ENCODE measurements around the gene SLC35G6. TPM values are rescaled to one million over a fixed set of nuclear protein-coding genes. Genes with fewer than 3 reads are reported as not detected.

The SLC35G6 gene
- total RNA-seq, 3 donors from 2014 or later (not counting 1 experiment from before 2014, with no cell fraction given): not detected

GRCh38 chr17:7530023-7530900, 49.0 kb downstream of the SLC35G6 start:
- no peaks in the 10 kb centered on the region for H3K4me1 Mint-ChIP-seq

More at GRCh38 chr17:7530023-7530900, 49.0 kb downstream of the SLC35G6 start:
- Histone ChIP-seq H3K27ac (ENCODE audit: low read length) (no peak overlapping the region), H3K27me3 (ENCODE audit: control insufficient read depth, insufficient read depth, low read length) (no peaks in the 10 kb centered on the region), H3K36me3 (ENCODE audit: control insufficient read depth, insufficient read depth, low read length) (no peaks in the 10 kb centered on the region), H3K9me3 (ENCODE audit: control insufficient read depth, insufficient read depth, low read length) (peaks cover 12% of the 10 kb centered on the region), H3K4me1 (ENCODE audit: control insufficient read depth, insufficient read depth, low read length) (no peaks in the 10 kb centered on the region), H3K4me3 (ENCODE audit: low read length) (no peak overlapping the region)
- intact Hi-C loops (cut with micrococcal nuclease): no loop called here
- no peaks in the 10 kb centered on the region for H3K27me3 Mint-ChIP-seq (ENCODE audit: low read depth in 2 of 2)
- peaks cover 2 to 3% of the 10 kb centered on the region in 2 donors for H3K9me3 Mint-ChIP-seq
- DNase-seq (no peak), ATAC-seq (no peak)
- H3K4me3 Mint-ChIP-seq: no peak overlapping the region
- peaks cover 9% of the 10 kb centered on the region for H3K36me3 Mint-ChIP-seq
- no peak overlapping the region for H3K27ac Mint-ChIP-seq
- WGBS (ENCODE audit: insufficient coverage): 98% methylated on average over 3 of the region's 6 CpGs
- TF ChIP-seq CTCF (IDR thresholded peaks at IDR 0.05): no peak

Other genes with a start within 250 kb of the SLC35G6 start
- 10 to 100 TPM; 46.5 to 66.6 (median 61.5) TPM for gene DVL2, start 246.9 kb upstream of the SLC35G6 start, total RNA-seq
- gene PHF23, start 242.0 kb upstream of the SLC35G6 start, total RNA-seq: 10 to 100 TPM; 19.3 to 32.3 (median 20.8) TPM
- 100 to 1,000 TPM; 256 to 277 (median 276) TPM for gene GABARAP, start 239.0 kb upstream of the SLC35G6 start, total RNA-seq
- gene CTDNEP1, start 229.7 kb upstream of the SLC35G6 start, total RNA-seq: 100 to 1,000 TPM; 127 to 139 (median 131) TPM
- gene ELP5, start 229.2 kb upstream of the SLC35G6 start, total RNA-seq: 10 to 100 TPM; 30.1 to 38.5 (median 30.3) TPM
- gene CLDN7, start 219.0 kb upstream of the SLC35G6 start, total RNA-seq: 1 to 10 TPM in 2 of 3 donors, under 1 TPM in 1; 0.99 to 1.8 (median 1.7) TPM
- not detected for gene SLC2A4, start 199.7 kb upstream of the SLC35G6 start, total RNA-seq
- under 1 TPM in 1 of 3 donors, not detected in 2; 0.05 TPM for gene YBX2, start 186.8 kb upstream of the SLC35G6 start, total RNA-seq
- gene EIF5A, start 173.8 kb upstream of the SLC35G6 start, total RNA-seq: 100 to 1,000 TPM; 483 to 608 (median 492) TPM
- gene GPS2, start 166.1 kb upstream of the SLC35G6 start, total RNA-seq: 100 to 1,000 TPM; 132 to 146 (median 133) TPM
- 10 to 100 TPM; 48.9 to 57.9 (median 51.4) TPM for gene NEURL4, start 152.1 kb upstream of the SLC35G6 start, total RNA-seq
- gene ACAP1, start 144.9 kb upstream of the SLC35G6 start, total RNA-seq: 100 to 1,000 TPM; 526 to 590 (median 540) TPM
- gene KCTD11, start 129.3 kb upstream of the SLC35G6 start, total RNA-seq: 1 to 10 TPM; 5.6 to 9.7 (median 8.3) TPM
- gene TMEM95, start 126.3 kb upstream of the SLC35G6 start, total RNA-seq: not detected
- 1 to 10 TPM in 1 of 3 donors, under 1 TPM in 2; 0.18 to 1.7 (median 0.73) TPM for gene TNK1, start 100.4 kb upstream of the SLC35G6 start, total RNA-seq
- gene PLSCR3, start 86.9 kb upstream of the SLC35G6 start, total RNA-seq: 10 to 100 TPM; 38.2 to 57.8 (median 47.0) TPM
- gene TMEM256, start 77.3 kb upstream of the SLC35G6 start, total RNA-seq: 10 to 100 TPM; 31.8 to 35.9 (median 34.2) TPM
- 1 to 10 TPM; 2.8 to 3.4 (median 3.1) TPM for gene NLGN2, start 73.6 kb upstream of the SLC35G6 start, total RNA-seq
- not detected for gene SPEM1, start 61.1 kb upstream of the SLC35G6 start, total RNA-seq
- not detected for gene SPEM2, start 55.8 kb upstream of the SLC35G6 start, total RNA-seq
- not detected for gene SPEM3, start 52.6 kb upstream of the SLC35G6 start, total RNA-seq
- 1 to 10 TPM; 5.1 to 8.6 (median 7.0) TPM for gene TMEM102, start 46.0 kb upstream of the SLC35G6 start, total RNA-seq
- 1 to 10 TPM; 1.2 to 4.2 (median 1.9) TPM for gene FGF11, start 41.9 kb upstream of the SLC35G6 start, total RNA-seq
- 10 to 100 TPM in 2 of 3 donors, 1 to 10 TPM in 1; 9.8 to 10.4 (median 10.2) TPM for gene CHRNB1, start 36.4 kb upstream of the SLC35G6 start, total RNA-seq
- 10 to 100 TPM; 64.0 to 72.5 (median 68.4) TPM for gene ZBTB4, start 1.8 kb upstream of the SLC35G6 start, total RNA-seq
- gene POLR2A, start 2.9 kb downstream of the SLC35G6 start, total RNA-seq: 100 to 1,000 TPM; 515 to 879 (median 524) TPM
- 10 to 100 TPM; 49.1 to 62.6 (median 60.3) TPM for gene TNFSF12, start 67.6 kb downstream of the SLC35G6 start, total RNA-seq
- 10 to 100 TPM in 1 of 3 donors, 1 to 10 TPM in 2; 2.7 to 11.1 (median 2.7) TPM for gene TNFSF13, start 77.3 kb downstream of the SLC35G6 start, total RNA-seq
- gene SENP3, start 80.5 kb downstream of the SLC35G6 start, total RNA-seq: 10 to 100 TPM; 36.9 to 42.3 (median 39.1) TPM
- gene CD68, start 98.2 kb downstream of the SLC35G6 start, total RNA-seq: 10 to 100 TPM in 2 of 3 donors, 1 to 10 TPM in 1; 1.4 to 24.7 (median 13.0) TPM
- gene MPDU1, start 102.4 kb downstream of the SLC35G6 start, total RNA-seq: 10 to 100 TPM; 26.3 to 29.2 (median 27.1) TPM
- under 1 TPM in 1 of 3 donors, not detected in 2; 0.27 TPM for gene SOX15, start 108.6 kb downstream of the SLC35G6 start, total RNA-seq
- gene FXR2, start 133.5 kb downstream of the SLC35G6 start, total RNA-seq: 10 to 100 TPM; 23.7 to 40.2 (median 29.5) TPM
- 10 to 100 TPM; 63.0 to 71.6 (median 70.1) TPM for gene SAT2, start 146.4 kb downstream of the SLC35G6 start, total RNA-seq
- gene SHBG, start 148.7 kb downstream of the SLC35G6 start, total RNA-seq: not detected
- gene ATP1B2, start 169.5 kb downstream of the SLC35G6 start, total RNA-seq: under 1 TPM in 2 of 3 donors, not detected in 1; 0.18 to 0.19 TPM
- gene TP53, start 206.0 kb downstream of the SLC35G6 start, total RNA-seq: 10 to 100 TPM; 56.5 to 65.5 (median 62.0) TPM
- 10 to 100 TPM in 2 of 3 donors, 1 to 10 TPM in 1; 9.9 to 12.8 (median 12.0) TPM for gene WRAP53, start 207.0 kb downstream of the SLC35G6 start, total RNA-seq
- not detected for gene EFNB3, start 223.8 kb downstream of the SLC35G6 start, total RNA-seq
- gene DNAH2, start 236.3 kb downstream of the SLC35G6 start, total RNA-seq: under 1 TPM in 2 of 3 donors, not detected in 1; 0.05 to 0.07 TPM